GM21825 (cell line): ENCODE results near the gene TSHZ1.
A peak's percentile ranks its signal among the peaks of the same experiment; 100 is the strongest.

Experiments used
- ATAC-seq: cut with Tn5 transposase; IDR thresholded peaks from one replicate; pipeline ENCODE4 v1.9.1; 2021; ENCODE audit warnings: mild to moderate bottlenecking, moderate library complexity; ENCODE audit not compliant: unreplicated experiment

TSHZ1 gene

DNA sequence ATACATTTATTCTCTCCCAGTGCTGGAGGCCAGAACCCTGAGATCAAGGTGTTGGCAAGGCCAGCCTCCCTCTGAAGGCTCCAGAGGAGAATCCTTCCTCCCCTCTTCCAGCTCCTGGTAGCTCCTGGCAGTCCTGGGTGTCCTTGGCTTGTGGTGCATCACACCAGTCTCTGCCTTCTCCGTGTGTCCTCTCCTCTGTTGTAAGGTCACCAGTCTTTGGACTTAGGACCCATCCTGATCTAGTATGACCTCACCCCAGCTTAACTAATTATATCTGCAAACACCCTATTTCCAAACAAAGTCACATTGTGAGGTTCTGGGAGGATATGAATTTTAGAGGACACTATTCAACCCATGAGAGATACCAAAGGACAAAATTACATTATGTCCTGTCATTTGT lies 31.1 kb downstream of the TSHZ1 start:
- no peak for ATAC-seq

DNA sequence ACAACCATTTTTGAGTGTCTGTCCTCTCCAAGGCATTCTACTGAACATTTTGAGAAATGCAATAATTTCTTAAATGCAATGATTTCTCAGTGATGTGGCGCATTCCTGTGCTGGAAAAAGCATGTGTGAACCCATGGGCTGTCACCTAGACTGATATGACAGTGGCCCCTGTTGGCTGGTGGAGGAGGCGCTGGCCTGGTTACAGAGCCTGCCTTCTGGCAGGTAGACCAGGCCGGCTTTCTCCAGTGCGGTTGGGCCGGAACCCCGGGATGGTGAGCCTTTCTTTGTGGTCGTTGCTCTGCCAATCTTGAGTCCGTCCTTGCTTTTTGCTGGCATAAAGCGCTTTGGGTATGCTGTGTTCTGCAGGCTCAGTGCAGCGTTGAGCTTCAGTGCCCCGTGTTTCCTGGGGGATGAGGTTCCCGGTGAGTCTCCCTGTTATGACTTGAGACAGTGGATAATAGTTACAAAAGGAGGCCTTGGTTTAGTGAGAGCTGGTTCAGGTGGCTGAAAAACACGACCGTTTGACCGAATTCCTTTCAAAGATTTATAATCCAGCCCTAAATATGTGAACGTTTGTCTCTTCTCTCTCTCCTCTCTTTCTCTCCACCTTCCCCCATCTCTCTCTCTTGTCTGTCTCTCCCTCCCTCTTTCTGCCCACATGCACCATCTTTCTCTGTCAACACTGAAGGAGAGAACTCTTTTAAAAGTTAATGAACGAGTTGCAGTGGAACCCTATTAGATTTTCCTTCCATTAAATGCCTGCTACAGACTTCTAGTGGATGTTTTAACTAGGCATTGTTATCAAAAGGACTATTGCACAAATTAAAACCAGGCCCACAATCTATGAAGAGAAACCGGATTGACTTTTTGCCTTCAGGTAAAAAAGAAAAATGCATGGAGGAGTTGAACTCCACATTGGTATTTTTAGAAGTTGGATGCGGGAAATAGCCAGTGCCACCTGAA lies 34.0 kb downstream of the TSHZ1 start:
- ATAC-seq: no peak

DNA sequence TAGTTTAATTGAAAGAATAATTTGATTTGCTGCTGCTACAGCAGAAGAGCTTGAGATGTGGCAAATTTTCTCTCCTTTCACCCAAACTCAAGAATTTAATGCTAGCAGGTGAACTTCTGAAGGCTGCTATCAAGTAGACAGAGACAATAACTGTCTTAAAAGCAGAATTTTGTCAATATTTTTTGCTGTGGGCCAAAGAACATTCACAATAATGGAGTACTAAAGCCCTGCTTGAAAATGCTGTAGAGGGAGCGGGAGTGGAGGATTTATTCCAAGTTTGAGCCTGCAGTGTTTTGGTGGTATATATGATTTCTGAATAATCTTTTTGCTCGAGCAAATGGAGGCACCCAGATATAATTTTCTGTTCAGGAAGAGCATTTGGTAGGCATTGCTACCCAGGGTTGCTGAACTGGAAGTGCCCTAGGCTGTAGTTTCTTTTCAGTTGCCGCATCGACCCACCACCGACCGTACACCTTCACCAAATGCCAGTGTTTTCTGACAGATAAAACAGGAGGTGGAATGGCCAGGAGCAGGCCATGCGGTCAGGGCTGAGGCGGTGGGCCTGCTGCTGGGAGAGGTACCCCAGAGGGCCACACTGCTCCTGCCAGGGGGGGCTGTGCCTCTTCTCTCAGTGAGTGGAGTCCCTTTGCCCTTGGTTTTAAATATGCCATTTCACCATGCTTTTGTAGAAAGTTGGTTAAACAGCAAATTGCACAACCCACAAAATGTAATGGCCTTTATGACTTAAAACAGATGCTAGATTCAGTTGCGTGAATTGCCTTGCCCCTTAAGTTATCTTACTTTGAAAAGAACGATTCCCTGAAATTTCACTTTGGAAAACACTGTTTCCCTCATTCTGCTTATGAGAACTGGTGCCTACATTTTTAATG lies 36.4 kb downstream of the TSHZ1 start:
- ATAC-seq: no peak

DNA sequence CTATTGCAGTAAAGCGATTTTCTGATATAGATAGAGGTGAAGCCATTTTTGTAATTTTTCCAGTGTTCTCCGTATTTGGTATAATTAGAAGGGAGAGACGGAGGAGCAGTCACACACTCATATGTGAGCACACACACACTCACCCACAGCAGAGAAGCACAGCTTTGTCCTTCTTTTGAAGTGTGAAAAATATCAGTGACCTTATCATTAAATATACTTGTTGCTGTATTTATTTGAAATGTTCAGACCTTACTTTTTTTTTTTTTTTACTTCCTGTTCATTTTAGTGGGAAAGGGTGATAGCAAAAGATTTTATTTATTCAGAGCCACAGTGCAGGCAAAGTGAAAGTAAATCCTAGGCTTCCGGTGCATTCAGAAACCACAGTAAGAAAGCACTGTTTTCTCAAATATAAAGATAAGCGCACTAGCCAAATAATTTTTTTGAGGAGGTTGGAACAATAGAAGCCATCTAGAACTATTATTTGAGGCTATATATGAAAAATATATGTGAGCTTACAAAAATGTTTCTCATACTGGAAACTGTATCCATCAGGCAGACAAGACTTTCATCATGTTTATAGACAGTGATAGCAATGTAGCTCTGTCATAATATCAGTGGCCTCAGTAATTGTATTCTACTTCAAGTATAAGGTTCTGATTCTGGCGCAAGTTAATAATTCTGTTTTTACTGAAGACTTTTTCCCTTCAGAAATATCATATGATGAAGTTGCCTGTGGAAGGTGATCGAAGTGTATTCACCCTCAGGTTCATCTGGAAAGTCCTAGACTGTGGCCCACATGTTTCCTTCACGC lies 37.2 kb downstream of the TSHZ1 start:
- ATAC-seq: peak; percentile 56

DNA sequence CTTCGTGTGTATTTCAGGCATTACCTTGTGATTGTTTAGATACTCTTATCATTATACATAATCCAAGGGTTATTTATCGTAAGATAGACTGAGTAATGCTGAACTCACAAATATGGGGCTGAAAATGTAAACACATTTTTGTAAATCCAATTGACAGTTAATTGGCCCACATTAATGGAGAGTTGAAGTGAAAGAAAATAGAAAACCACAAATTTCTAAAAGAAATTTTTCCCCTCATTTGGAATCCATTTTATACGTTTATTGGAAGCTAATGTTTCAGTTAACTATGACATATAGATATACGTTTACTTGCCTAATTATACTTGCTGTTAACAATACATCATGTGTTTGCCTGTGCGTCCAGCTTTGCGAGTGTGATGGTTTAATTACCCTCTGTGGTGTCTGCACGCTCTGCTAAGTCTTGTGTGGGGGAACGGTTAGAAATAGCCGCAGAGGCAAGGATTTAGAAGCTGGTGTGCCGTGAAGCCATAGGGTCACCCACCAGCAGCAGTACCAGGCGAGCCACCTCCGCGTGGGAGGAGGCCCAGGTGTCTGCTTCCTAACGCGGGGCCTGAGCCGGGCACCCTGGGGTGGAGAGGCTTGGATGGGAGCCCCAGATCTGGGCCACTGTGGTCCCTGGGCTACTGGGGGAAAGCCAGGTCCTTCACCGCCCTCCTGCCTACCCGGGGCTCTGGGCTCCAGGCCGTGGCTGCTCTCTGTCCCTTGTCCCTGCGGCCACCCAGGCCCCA lies 38.0 kb downstream of the TSHZ1 start:
- no peak for ATAC-seq

DNA sequence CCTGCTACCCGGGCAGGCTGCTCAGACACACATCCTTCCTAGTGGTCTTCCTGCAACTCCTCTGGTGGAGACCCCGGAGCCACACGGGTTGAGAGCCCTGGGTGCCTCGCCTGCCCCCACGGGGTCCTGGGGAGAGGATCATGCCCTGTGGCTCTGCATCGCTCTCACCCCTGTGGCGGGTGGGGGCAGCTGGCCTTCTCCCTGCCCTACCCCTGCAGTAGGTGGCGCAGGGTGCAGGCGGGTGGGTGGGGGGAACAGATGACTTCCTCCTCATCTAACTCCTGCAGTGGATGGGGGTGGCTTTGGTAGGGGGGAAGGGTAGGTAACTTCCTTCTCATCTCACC lies 38.5 kb downstream of the TSHZ1 start:
- no peak for ATAC-seq

DNA sequence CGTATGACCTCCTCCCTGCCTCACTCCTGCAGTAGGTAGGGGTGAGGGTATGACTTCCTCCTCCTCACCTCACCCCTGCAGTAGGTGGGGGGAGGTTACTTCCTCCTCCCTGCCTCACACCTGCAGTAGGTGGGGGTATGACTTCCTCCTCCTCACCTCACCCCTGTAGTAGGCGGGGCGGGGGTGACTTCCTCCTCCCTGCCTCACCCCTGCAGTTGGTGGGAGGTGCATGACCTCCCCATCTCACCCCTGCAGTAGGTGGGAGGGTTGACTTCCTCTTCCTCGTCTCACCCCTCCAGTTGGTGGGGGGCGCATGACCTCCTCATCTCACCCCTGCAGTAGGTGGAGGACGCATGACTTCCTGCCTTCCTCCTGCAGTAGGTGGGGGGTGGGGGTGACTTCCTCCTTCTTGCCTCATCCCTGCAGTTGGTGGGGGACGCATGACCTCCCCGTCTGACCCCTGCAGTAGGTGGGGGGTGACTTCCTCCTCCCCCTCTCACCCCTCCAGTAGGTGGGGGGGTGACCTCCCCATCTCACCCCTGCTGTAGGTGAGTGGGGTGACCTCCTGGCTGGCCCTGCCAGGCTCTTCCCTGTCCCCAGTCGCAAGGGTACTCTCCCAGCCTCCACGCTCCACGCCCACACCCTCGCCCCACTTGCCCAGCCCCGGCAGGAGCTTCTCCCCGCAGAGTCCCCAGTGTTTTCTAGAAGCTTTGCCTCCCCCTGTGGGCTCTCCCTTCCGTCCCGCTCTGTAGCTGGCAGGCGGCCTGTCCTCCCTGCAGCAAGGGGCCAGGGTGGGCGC lies 39.3 kb downstream of the TSHZ1 start:
- ATAC-seq: no peak

DNA sequence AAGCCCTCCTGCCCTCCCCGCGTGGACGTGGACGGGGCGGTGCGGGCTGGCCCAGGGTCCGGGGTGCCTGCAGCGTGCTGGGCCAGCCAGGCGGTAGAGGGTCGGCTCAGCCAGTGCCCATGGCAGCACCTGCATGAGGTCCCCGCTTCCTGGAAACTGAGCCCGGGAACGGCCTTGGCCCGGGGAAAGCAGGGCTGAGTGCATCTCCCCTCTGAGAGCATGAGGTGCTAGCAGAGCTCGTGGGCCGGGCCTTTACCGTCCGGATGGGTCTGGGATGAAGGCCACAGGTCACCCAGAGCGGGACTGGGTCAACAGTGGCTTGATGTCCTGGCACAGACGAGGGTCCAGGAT lies 39.8 kb downstream of the TSHZ1 start:
- ATAC-seq: no peak

DNA sequence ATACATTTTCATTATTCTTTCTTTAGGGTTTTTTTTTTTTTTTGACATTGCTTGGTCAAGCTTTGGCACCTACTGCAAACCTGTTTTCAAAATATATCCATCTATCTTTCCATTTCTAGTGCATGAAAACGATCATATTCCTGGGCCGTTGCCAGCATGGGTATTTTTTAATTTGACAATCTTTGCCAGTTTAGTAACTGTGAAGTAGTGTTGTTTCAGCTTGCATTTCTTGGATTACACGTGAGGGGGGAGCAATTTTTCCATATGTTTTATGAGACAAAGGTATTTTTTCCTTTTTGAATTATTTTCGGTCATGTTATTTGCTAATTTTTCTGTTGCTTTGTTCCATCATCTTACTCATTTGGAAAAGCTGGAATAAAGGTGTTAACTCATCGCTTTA lies 40.9 kb downstream of the TSHZ1 start:
- no peak for ATAC-seq

DNA sequence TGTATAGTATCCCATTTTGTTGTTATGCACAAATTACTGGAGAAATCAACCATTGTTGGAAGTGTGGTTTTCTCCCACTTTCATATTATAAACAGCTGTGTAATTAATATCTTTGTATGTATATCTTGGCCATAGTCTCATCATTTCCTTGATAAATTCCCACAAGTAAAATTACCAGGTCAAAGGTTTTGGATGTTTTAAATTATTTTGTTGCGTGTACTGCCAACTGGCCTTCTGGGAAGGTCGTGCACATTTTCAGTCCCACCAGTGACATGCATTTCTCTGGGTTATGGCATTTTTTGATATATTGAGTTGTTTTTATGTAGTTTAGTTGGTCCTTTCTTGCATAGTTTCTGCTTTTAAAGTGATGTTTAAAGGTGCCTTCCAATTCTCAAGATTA lies 41.5 kb downstream of the TSHZ1 start:
- ATAC-seq: no peak

DNA sequence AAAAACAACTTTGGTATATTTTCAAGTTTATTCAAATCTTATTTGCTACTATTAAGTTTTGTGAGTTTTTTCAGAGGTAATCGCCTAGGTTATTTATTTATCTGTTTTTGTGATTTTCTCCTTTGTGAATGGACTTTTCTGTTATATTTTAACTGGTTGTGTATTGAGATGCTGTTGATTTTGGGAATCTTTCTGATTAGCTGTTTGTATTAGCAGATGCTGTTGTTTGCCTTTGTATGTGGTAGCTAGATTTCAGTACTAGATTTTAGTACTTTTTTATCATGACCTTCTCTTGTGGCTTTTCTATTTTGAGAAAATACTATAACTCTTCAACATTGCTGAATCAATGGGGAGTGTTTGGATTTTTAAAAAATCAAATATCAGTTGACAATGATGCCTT lies 42.4 kb downstream of the TSHZ1 start:
- ATAC-seq: no peak

DNA sequence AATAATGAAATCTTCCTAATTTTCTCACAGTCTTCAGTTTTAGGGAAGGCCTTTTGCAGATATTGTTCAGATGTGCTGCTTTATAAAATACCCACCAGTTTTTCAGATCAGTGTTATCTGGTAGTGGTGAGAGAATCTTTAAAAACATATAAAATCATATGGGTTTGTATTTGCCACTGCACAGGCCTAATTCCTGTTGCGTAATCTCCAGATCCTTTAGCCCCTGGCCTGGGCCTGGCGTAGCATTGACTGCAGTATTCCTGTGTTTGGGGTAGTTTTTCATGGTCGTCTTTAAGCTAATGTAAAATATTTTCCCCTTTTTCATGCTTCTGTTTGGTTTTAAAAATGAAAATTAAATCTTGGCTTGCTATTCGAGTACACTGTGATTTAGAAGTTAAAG lies 43.2 kb downstream of the TSHZ1 start:
- ATAC-seq: no peak

DNA sequence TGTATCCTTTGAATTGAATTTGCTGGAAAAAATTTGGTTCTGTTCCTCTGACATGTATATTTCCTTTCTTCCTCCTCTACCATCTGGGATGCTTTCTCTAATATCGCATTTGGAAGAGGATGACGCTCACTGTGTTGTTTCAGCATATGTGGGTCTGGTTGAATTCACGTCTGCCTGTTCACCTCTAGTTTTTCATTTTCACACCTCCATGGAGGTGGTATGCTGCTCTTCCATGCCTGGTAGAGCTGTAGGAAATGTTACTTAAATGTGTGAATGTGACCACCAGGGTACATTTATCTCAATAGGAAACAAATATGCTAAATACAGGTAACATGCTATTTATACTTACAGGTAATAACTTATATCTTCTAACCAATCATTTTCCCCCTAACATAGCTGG lies 44.5 kb downstream of the TSHZ1 start:
- no peak for ATAC-seq

DNA sequence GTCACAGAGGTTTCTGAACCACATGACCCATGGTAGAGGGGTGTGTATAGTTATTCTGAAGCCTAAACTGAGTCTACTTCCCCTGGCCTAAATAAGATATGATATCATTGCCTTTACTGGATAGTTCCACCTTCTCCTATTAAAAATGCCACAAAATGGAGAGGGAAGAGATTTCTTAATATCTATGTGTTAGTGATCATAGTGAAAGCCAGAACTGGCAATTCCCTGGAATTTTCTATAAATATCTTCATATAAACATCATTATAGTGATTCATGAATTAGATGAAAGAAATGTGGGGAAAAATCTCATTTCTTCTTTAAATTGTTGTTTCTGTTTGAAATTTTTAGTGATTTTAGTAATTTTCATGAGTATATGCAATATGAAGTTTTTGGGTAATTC lies 45.8 kb downstream of the TSHZ1 start:
- ATAC-seq: no peak

DNA sequence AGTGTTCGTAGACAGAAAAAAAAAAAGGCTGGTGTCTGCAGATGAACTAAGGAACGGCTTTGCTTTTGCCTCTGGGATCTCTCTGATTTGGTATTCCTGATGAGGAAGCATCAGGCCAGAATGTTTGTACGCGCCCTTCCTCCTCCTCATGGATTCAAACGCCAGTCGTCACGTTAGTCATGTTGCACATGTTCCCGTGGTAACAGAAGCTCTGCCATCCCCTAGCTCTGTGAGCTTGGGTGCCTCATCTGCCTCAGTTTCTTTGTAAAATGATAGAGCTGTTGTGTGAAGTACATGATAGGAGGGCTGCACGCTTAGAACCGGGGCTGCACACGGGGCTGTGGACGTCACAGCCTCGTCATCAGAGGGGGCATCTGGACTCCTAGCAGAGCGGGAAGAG lies 47.0 kb downstream of the TSHZ1 start:
- ATAC-seq: no peak

DNA sequence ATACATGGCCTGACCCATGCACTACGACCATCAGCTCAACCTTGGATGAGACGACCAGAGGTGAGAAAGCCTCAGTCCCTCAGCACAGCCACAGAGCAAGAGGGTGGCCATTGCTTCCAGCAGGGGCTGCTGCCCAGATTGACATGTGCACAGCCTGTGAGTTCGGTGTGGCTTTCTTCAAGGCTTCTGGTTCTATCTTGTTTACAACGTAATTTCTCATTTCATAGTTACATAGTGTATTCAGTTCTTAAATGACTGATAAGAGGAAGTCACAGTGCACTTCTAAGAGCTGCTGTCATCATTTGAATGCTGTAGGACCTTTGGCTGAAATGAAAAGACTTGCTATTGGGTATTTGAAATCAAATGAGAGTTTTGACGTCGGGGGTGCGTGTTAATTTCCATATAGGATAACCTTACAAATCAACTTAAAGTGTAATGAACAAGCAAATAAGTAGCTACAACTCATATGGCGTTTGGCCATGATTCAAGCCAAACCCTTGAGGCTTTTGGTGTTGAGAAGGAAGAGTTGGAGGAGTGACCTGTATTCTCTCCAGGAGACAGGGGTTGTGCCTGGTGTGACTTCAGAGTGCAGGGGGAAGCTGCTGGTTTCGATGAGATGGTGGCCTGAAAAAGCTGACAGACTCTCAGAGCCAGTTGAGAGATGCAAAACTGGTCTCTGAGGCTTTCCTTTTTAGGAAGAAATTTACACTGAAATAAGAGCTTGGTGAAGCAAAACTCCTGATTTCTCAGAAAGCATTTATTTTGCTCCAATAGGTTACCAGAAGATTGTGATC lies 51.0 kb downstream of the TSHZ1 start:
- peak; percentile 82 for ATAC-seq

DNA sequence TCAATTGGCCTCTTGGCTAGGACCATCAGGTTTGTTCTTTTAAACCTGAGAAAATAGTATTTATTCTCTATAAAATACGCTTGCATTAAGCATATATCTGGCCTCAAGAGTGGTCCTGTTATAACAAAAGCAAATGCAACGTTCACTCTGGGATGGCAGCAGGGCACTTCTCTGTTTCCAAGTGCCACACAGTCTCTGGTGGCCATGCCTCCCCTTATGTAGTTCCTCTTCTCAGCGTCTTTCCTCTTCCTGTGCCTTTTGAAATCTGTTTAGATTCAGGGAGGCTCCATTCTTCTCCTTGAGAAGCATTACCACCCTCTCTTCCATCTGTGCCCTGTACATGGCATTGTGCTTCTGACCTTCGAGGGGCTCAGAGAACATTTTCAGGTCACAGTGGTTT lies 51.9 kb downstream of the TSHZ1 start:
- no peak for ATAC-seq

DNA sequence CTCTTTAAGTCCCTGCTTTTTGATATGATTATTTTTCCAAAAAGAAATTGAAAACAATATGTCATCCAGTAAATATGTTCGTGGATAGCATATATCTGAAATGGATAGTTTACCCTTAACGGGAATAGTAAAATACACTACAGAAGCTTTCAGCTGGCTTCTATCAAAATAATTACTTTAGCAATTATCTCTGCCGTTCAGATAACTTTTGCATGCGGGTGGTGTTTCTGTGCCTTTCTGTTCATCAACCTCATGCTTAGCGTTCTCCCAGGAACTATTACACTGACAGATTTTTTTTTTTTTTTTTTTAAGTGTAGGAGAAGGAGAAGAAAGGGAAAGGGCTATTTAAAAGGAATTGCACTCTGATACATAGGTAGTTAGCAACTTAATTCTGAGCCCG lies 53.6 kb downstream of the TSHZ1 start:
- ATAC-seq: no peak
